C4-2B (cell line): Measurements from ENCODE around the gene ZNF581.
A peak's percentile ranks its signal among the peaks of the same experiment; 100 is the strongest.

ENCODE experiments used
- H3K27ac ChIP-seq: fragments of 450-650 bp; 2 replicates; pipeline ENCODE4 v1.5.1; 2017
- CTCF ChIP-seq: fragments of 450-650 bp; conservative IDR thresholded peaks from 2 replicates; pipeline ENCODE4 v1.5.1; 2017; ENCODE audit warnings: mild to moderate bottlenecking
- ZFX ChIP-seq: fragments of 450-650 bp; IDR thresholded peaks from 2 replicates; pipeline ENCODE4 v1.6.1; 2017

ZNF581 gene

DNA sequence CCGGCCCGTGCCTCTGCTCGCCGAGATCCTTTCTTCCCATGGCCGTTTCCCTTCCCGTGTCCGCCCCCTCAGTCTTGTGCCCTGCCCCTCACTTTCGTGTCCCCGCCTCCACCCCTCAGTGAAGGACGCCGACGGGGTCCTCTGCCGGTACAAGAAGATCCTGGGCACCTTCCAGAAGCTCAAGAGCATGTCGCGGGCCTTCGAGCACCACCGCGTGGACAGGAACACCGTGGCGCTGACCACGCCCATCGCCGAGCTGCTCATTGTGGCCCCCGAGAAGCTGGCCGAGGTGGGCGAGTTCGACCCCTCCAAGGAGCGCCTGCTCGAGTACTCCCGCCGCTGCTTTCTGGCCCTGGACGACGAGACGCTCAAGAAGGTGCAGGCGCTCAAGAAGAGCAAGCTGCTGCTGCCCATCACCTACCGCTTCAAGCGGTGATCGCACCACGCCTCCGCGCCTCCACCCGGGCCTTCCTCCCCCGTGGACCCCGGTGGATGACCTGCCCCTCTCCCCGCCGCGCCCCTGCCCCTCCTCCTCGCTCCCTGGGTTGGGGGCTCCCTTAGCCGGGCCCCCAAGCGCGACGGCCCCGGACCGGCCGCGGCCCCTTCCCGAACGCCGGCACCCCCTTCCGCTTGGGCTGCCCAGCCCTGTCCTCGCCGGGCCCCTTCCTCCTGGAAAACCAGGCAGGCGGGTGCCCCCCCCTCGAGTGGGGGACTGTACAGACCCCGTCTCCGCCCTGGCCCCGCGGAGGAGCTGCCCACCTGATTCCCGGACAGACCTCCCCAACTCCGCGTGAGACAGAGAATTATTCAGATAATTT, 9.1 kb downstream of the ZNF581 start:
- peak overlapping the region; percentile 100; the same call in 1 of the 2 replicates for H3K27ac ChIP-seq
- TF ChIP-seq CTCF (no peak), ZFX (no peak)

GRCh38 chr19:55653651-55654322, 10.3 kb downstream of the ZNF581 start:
- H3K27ac ChIP-seq = peak overlapping the region; percentile 100
- TF ChIP-seq ZFX (no peak), CTCF (peak; percentile 100)

DNA sequence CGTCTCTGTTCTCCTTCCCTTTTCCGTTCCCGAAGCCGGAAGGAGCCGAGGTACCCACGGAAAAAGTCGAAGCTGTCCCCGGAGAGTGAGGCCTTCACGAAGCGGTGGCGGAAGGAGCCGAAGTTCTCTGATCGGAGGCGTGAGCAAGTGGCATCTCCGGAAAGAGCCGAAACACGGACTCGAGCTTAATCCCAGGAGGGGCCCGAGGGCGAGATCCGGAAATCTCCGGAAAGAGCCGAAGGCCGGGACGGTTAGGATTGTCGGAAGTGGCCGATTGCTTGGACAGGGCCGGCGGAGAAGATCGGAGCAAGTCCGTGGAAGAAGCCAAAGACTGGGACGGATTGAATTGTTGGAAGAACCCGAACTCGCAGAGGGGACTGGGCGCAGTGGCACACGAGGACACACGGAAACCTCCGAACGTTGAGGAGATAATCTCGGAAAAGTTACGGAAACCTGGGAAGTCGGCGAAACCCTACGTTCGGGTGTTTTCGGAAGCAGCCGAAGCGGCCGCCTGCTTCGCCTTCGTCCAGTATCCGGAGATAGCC, 10.9 kb downstream of the ZNF581 start:
- peak overlapping the region; percentile 100 for H3K27ac ChIP-seq
- no peak for TF ChIP-seq ZFX
- no peak for TF ChIP-seq CTCF

GRCh38 chr19:55654868-55655647, 11.6 kb downstream of the ZNF581 start, which contains the start of gene U2AF2:
Gene U2AF2 (plus strand): TSS chr19:55655035. CDS start chr19:55655105, 70 bp downstream.
- peak within 1 kb of the TSS; percentile 100 for H3K27ac ChIP-seq
- peak; percentile 61; the same call in 1 of the 2 replicates for TF ChIP-seq ZFX
- no peak for TF ChIP-seq CTCF

DNA sequence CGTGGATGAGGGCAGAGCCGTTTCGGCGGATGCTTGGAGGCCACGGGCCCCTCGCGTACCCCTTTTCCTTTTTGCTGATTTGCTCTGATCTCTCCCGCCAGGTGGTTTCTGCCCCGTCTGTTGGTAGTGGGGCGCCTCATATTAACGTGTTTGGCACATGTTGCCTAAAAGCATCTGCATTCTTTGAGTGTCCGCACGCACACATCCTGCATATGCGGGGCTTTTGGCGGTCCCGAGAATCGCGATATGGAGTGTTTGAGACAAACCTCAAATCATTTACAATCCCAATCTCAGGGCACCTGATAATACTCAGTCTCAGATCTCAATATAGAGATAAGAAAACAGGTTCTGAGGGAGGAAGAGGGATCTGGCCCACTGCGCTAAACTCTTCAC, 12.2 kb downstream of the ZNF581 start:
- H3K27ac ChIP-seq = peak overlapping the region; percentile 100
- TF ChIP-seq CTCF (no peak), ZFX (no peak)

DNA sequence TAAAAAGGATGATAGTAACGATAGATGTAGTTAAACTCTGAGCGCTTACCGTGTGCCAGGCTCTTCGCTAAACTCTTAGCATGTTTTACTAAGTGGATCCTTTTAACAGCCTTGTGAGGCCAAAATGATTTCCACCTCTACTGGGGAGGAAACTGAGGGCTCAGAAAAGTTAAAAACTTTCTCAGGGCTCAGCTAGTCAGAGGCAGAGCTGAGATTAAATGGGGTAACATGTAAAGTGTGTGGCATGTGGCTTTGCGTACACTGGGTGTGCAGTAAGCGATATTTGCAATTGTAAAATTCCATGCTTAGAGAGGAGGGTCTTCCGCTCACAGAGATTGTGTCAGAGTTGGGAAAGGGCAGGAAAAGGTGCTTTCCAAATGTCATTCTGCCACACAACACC, 13.1 kb downstream of the ZNF581 start:
- peak overlapping the region; percentile 100 for H3K27ac ChIP-seq

More for the DNA sequence above, 13.1 kb downstream of the ZNF581 start:
- TF ChIP-seq CTCF (no peak), ZFX (no peak)
